ENCODE results near the gene MAN2B2. TPM values are rescaled to one million over a fixed set of nuclear protein-coding genes. Genes with fewer than 3 reads are reported as not detected.

The MAN2B2 gene
- total RNA-seq, 4 donors from 2014 or later: 17.5 to 55.9 (median 27.6) TPM

DNA sequence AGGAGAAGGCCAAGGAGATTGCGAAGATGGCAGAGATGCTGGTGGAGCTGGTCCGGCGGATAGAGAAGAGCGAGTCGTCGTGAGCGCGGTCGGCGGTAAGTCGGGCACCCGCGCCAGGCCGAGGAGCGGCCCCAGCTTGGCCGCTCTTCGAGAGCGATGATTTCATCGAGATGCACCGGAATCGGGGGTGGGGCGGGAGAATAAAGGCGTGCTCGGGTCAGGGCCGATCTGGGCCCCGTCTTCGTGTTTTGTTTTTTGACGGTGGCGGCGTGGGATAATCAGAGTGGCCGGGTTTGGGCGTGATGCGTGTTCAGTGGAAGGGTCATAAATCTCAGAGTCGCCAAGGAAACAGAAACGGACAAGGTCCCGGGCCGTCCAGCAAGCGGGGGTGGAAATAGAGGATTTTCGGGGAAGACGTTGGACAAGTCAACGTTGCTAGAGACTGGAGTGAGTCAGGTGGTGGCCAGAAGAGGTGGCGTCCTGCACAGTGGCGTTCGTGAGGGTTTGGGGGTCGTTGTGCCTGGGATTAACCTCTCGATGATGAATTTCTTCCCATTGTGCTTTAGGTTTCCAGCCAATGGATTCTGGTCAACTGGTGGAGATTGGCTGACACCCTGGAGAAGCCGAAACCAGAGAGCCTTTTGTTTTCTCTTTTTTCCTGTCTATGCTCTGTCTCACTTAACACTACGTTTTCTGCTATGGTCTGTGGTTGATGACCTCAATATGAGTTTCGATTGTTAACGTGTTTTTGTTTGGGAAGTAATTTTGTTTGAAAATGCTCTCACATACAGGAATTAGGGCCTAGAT lies 66.4 kb downstream of the MAN2B2 start:
- 0 to 1% methylated on average over 6 to 50 of the region's 50 CpGs for WGBS, 2 donors (ENCODE audit: low coverage in 1 of 2)
- peak overlapping the region; percentile 96 to 98 (median 96) for H3K27ac ChIP-seq
- H3K9me3 ChIP-seq: no peaks in the 10 kb centered on the region
- in situ Hi-C loops (cut with MboI; ENCODE audit: low pct_ligation_motif_present in 1 of 4, low pct_unique_long_range_greater_than_20kb in 1 of 4, low sequenced_read_pairs in 3 of 4): no loop called here
- TF ChIP-seq POLR2AphosphoS5 (IDR thresholded peaks at IDR 0.05) (no peak), POLR2A (IDR thresholded peaks at IDR 0.05) (peak; percentile 5), EP300 (IDR thresholded peaks at IDR 0.05; ENCODE audit: low read depth) (no peak)
- TF ChIP-seq, protein P1, sequence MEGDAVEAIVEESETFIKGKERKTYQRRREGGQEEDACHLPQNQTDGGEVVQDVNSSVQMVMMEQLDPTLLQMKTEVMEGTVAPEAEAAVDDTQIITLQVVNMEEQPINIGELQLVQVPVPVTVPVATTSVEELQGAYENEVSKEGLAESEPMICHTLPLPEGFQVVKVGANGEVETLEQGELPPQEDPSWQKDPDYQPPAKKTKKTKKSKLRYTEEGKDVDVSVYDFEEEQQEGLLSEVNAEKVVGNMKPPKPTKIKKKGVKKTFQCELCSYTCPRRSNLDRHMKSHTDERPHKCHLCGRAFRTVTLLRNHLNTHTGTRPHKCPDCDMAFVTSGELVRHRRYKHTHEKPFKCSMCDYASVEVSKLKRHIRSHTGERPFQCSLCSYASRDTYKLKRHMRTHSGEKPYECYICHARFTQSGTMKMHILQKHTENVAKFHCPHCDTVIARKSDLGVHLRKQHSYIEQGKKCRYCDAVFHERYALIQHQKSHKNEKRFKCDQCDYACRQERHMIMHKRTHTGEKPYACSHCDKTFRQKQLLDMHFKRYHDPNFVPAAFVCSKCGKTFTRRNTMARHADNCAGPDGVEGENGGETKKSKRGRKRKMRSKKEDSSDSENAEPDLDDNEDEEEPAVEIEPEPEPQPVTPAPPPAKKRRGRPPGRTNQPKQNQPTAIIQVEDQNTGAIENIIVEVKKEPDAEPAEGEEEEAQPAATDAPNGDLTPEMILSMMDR (IDR thresholded peaks at IDR 0.05): no peak
- peak overlapping the region; percentile 64 to 90 (median 73) for H3K4me3 ChIP-seq
- intact Hi-C loops (cut with DNase I; ENCODE audit: low total_unique reads): loop anchor here (10.0 kb wide), 1 partner anchor 63 kb away; the partner anchor contains the start of gene MRFAP1L1
- H3K4me1 ChIP-seq: peaks cover 10 to 28% (median 22%) of the 10 kb centered on the region in 4 donors
- H3K36me3 ChIP-seq: peaks cover 0 to 4% (median 0%) of the 10 kb centered on the region in 4 donors
- no peaks in the 10 kb centered on the region for H3K27me3 ChIP-seq
- DNase-seq: peak; percentile 61

DNA sequence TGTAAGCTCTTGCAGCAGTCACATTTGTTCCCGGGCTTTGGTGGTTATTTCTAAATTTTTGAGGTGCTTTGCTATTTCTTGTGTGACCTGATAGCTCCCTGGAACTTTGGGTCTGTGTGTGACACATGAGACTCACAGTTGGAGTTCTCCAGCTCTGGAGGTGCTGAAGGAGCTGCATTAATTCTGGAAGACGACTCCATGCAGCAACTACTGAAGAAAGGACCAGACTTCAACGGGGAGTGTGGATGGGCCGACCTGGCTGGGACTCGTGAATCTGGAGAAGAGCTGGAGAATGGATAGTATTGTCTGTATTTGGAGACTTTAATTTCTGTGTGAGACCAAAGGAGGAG lies 67.0 kb downstream of the MAN2B2 start:
- TF ChIP-seq POLR2AphosphoS5 (IDR thresholded peaks at IDR 0.05) (no peak), POLR2A (IDR thresholded peaks at IDR 0.05) (no peak), EP300 (IDR thresholded peaks at IDR 0.05; ENCODE audit: low read depth) (no peak)
- TF ChIP-seq, protein P1 (IDR thresholded peaks at IDR 0.05): no peak
- no peaks in the 10 kb centered on the region for H3K27me3 ChIP-seq
- in situ Hi-C loops (cut with MboI; ENCODE audit: low pct_ligation_motif_present in 1 of 4, low pct_unique_long_range_greater_than_20kb in 1 of 4, low sequenced_read_pairs in 3 of 4): no loop called here
- no peaks in the 10 kb centered on the region for H3K9me3 ChIP-seq
- H3K4me1 ChIP-seq: peaks cover 10 to 28% (median 22%) of the 10 kb centered on the region in 4 donors
- no peak for DNase-seq
- 40 to 61% methylated on average over 3 to 5 of the region's 5 CpGs for WGBS, 2 donors (ENCODE audit: low coverage in 1 of 2)
- intact Hi-C loops (cut with DNase I; ENCODE audit: low total_unique reads): loop anchor here (10.0 kb wide), 1 partner anchor 63 kb away; the partner anchor contains the start of gene MRFAP1L1
- H3K36me3 ChIP-seq: peaks cover 0 to 4% (median 0%) of the 10 kb centered on the region in 4 donors
- H3K4me3 ChIP-seq: peak overlapping the region; percentile 64 to 90 (median 73)
- H3K27ac ChIP-seq: peak overlapping the region; percentile 96 to 98 (median 96)

DNA sequence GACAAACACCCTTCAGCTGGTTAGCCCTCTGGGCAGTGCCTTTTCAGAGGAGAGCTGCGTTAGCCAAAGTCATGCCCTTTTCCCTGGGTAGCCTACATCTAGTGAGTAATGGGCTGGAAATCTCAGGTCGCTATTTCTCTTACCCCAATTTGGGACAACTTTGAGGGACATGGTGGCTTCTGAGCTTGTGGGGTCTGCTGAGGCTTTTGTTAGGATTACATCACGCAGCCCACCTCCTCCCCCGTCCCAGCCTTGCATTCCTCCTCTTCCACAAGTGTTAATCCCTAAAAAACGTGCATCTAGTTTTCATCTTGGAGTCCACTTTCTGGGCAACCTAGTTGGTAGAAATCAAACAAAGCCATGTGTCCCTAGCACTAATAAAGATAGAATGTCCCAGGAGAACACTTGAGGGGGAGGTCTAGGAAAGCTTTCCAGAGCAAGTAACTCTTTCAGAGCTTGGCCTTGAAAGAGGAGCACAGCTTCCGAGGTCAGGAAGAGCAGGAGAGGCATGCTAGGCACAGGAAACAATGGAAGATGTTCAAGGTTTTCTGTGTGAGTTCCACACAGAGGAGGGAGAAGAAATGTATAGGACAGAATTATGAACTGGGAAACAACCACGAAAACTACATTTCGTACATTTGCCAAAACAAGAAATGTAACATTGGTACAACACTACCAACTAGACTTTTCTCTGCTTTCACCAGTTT lies 68.3 kb downstream of the MAN2B2 start:
- WGBS, 2 donors (ENCODE audit: low coverage in 1 of 2): 88% methylated on average over 3 to 8 of the region's 8 CpGs
- TF ChIP-seq POLR2A (IDR thresholded peaks at IDR 0.05) (no peak), EP300 (IDR thresholded peaks at IDR 0.05; ENCODE audit: low read depth) (no peak), POLR2AphosphoS5 (IDR thresholded peaks at IDR 0.05) (no peak)
- TF ChIP-seq, protein P1 (IDR thresholded peaks at IDR 0.05): no peak
- Histone ChIP-seq H3K9me3 (no peaks in the 10 kb centered on the region), H3K4me3 (no peak overlapping the region), H3K27me3 (no peaks in the 10 kb centered on the region), H3K4me1 (peaks cover 10 to 28% (median 22%) of the 10 kb centered on the region in 4 donors), H3K27ac (no peak overlapping the region), H3K36me3 (peaks cover 0 to 4% (median 0%) of the 10 kb centered on the region in 4 donors)
- intact Hi-C loops (cut with DNase I; ENCODE audit: low total_unique reads): loop anchor here (10.0 kb wide), 1 partner anchor 62 kb away; the partner anchor contains the start of gene MRFAP1L1
- no peak for DNase-seq
- in situ Hi-C loops (cut with MboI; ENCODE audit: low pct_ligation_motif_present in 1 of 4, low pct_unique_long_range_greater_than_20kb in 1 of 4, low sequenced_read_pairs in 3 of 4): no loop called here

Data from transverse colon (tissue), 4 donors.